H1 (cell line): Measurements from ENCODE around the gene CCDC91. TPM values are rescaled to one million over a fixed set of nuclear protein-coding genes. Genes with fewer than 3 reads are reported as not detected.

Experiments used
- CTCF ChIA-PET: fragments of 300-600 bp; sonication (Branson Sonifier 250); formaldehyde crosslinking; loops from one replicate; lab custom pipeline; 2021; ENCODE audit not compliant: partially characterized antibody; lab: Charles Lee
- POLR2A ChIA-PET: fragments of 300-600 bp; sonication (Branson Sonifier 250); formaldehyde crosslinking; loops from one replicate; lab custom pipeline; 2021; ENCODE audit warnings: inconsistent platforms; ENCODE audit not compliant: partially characterized antibody; lab: Charles Lee
- DNase-seq, 2 experiments: peaks; one replicate each; pipeline versions ENCODE4 v3.0.0 to v3.0.0-alpha.2; 2010 to 2022; ENCODE audit warnings: low spot score in 2 of 2, low read depth in 1 of 2, mixed read lengths in 1 of 2
- FAIRE-seq: peaks from 2 replicates; lab custom pipeline; 2011; peaks lifted over from hg19 to GRCh38; lab: Jason Lieb, UNC
- H2AFZ ChIP-seq: 2 replicates; pipeline ENCODE4 v1.8.1; 2012; ENCODE audit warnings: low read length, inconsistent platforms
- H2AK5ac ChIP-seq: 2 replicates; pipeline ENCODE4 v1.6.1; 2013; ENCODE audit warnings: low read depth, low read length
- H2BK120ac ChIP-seq: replicated peaks from 2 replicates; pipeline ENCODE3; 2013; ENCODE audit warnings: low read depth, low read length, inconsistent platforms
- H2BK12ac ChIP-seq: 2 replicates; pipeline ENCODE4 v1.6.1; 2013; ENCODE audit warnings: low read depth, low read length
- H2BK15ac ChIP-seq: 2 replicates; pipeline ENCODE4 v1.6.1; 2013; ENCODE audit warnings: low read length
- H2BK20ac ChIP-seq: 2 replicates; pipeline ENCODE4 v1.6.1; 2013; ENCODE audit warnings: low read length
- H2BK5ac ChIP-seq: 2 replicates; pipeline ENCODE4 v1.6.1; 2013; ENCODE audit warnings: low read depth, low read length
- H3K14ac ChIP-seq: 2 replicates; pipeline ENCODE4 v1.6.1; 2013; ENCODE audit warnings: inconsistent platforms; ENCODE audit not compliant: insufficient read length
- H3K18ac ChIP-seq: 2 replicates; pipeline ENCODE4 v1.6.1; 2013; ENCODE audit warnings: low read length; ENCODE audit errors: extremely low read depth
- H3K23ac ChIP-seq: 2 replicates; pipeline ENCODE4 v1.6.1; 2013; ENCODE audit warnings: inconsistent platforms; ENCODE audit not compliant: insufficient read length
- H3K23me2 ChIP-seq: 2 replicates; pipeline ENCODE4 v1.6.1; 2013; ENCODE audit warnings: low read depth, low read length
- H3K27ac ChIP-seq: 2 replicates; pipeline ENCODE4 v1.6.1; 2011; ENCODE audit warnings: low read depth, low read length, inconsistent platforms
- H3K27me3 ChIP-seq, 4 experiments: replicated peaks in 1 of 4; 1 replicate in 1 of 4; 2 replicates in 3 of 4; pipeline versions ENCODE4 v1.6.1 to v1.8.1; 2011 to 2013; ENCODE audit warnings: low read length in 3 of 4, mild to moderate bottlenecking in 3 of 4, inconsistent platforms in 2 of 4, mixed read lengths in 2 of 4, moderate library complexity in 1 of 4; ENCODE audit not compliant: control insufficient read depth in 3 of 4, insufficient read depth in 3 of 4; ENCODE audit errors: extremely low read depth in 1 of 4
- H3K36me3 ChIP-seq, 4 experiments: 2 replicates each; pipeline versions ENCODE4 v1.6.1 to v1.8.1; 2011 to 2013; ENCODE audit warnings: mild to moderate bottlenecking in 4 of 4, low read length in 3 of 4, moderate library complexity in 2 of 4, control low read depth in 1 of 4, inconsistent platforms in 1 of 4; ENCODE audit not compliant: insufficient read depth in 4 of 4, control insufficient read depth in 2 of 4
- H3K4ac ChIP-seq: replicated peaks from 2 replicates; pipeline ENCODE3; 2013; ENCODE audit warnings: low read length, low read depth, mixed read lengths, inconsistent platforms; ENCODE audit not compliant: insufficient read length
- H3K4me1 ChIP-seq, 4 experiments: replicated peaks in 1 of 4; 1 replicate in 1 of 4; 2 replicates in 3 of 4; pipeline versions ENCODE4 v1.6.1 to v1.8.1; 2011 to 2013; ENCODE audit warnings: low read length in 3 of 4, inconsistent platforms in 2 of 4, mixed read lengths in 1 of 4; ENCODE audit not compliant: insufficient read depth in 4 of 4, control insufficient read depth in 3 of 4
- H3K4me2 ChIP-seq, 2 experiments: 2 replicates each; pipeline versions ENCODE4 v1.6.1 to v1.8.1; 2011 to 2013; ENCODE audit warnings: low read depth in 2 of 2, low read length in 2 of 2, control low read depth in 1 of 2, inconsistent platforms in 1 of 2, mild to moderate bottlenecking in 1 of 2; ENCODE audit not compliant: insufficient read depth in 1 of 2
- H3K4me3 ChIP-seq, 4 experiments: fragments of 200-600, 300-600 bp in 1 of 4; sonication (generic), shearing (Covaris generic), sonication (Bioruptor Twin) in 1 of 4; 2 replicates each; pipeline versions ENCODE4 v1.5.1 to v1.8.1; 2011 to 2016; ENCODE audit warnings: low read length in 4 of 4, low read depth in 3 of 4, control low read depth in 2 of 4, inconsistent platforms in 2 of 4, mild to moderate bottlenecking in 2 of 4, mixed read lengths in 1 of 4, moderate library complexity in 1 of 4; ENCODE audit not compliant: insufficient read depth in 2 of 4; ENCODE audit errors: extremely low read depth in 1 of 4
- H3K56ac ChIP-seq: replicated peaks from 2 replicates; pipeline ENCODE3; 2013; ENCODE audit warnings: low read depth, mild to moderate bottlenecking, mixed read lengths, low read length, inconsistent platforms; ENCODE audit not compliant: insufficient read length
- H3K79me1 ChIP-seq: 2 replicates; pipeline ENCODE4 v1.6.1; 2013; ENCODE audit warnings: low read depth, low read length, control low read depth
- H3K79me2 ChIP-seq, 2 experiments: 2 replicates each; pipeline versions ENCODE4 v1.6.1 to v1.8.1; 2012 to 2013; ENCODE audit warnings: low read length in 2 of 2, mild to moderate bottlenecking in 2 of 2, inconsistent platforms in 1 of 2; ENCODE audit not compliant: insufficient read depth in 2 of 2, control insufficient read depth in 1 of 2
- H3K9ac ChIP-seq, 4 experiments: replicated peaks in 1 of 4; 1 replicate in 1 of 4; 2 replicates in 3 of 4; pipeline versions ENCODE4 v1.6.1 to v1.8.1; 2011 to 2013; ENCODE audit warnings: low read depth in 3 of 4, low read length in 3 of 4, control low read depth in 2 of 4, mild to moderate bottlenecking in 2 of 4, moderate library complexity in 2 of 4, inconsistent platforms in 1 of 4; ENCODE audit errors: extremely low read depth in 1 of 4
- H3K9me3 ChIP-seq, 2 experiments: 2 replicates each; pipeline versions ENCODE4 v1.6.1 to v1.8.1; 2012 to 2013; ENCODE audit warnings: mild to moderate bottlenecking in 2 of 2, moderate library complexity in 2 of 2, control low read depth in 1 of 2, inconsistent platforms in 1 of 2, low read depth in 1 of 2, low read length in 1 of 2, mixed read lengths in 1 of 2; ENCODE audit not compliant: insufficient read depth in 2 of 2
- H4K20me1 ChIP-seq, 2 experiments: replicated peaks in 1 of 2; 2 replicates each; pipeline versions ENCODE3 to v1.8.1; 2011 to 2013; ENCODE audit warnings: inconsistent platforms in 2 of 2, low read length in 2 of 2, mild to moderate bottlenecking in 1 of 2; ENCODE audit not compliant: insufficient read depth in 2 of 2, control insufficient read depth in 1 of 2
- H4K5ac ChIP-seq: 2 replicates; pipeline ENCODE4 v1.6.1; 2013; ENCODE audit warnings: low read length, low read depth, mixed read lengths, inconsistent platforms; ENCODE audit not compliant: insufficient read length
- H4K8ac ChIP-seq: 2 replicates; pipeline ENCODE4 v1.8.0; 2013; ENCODE audit warnings: mild to moderate bottlenecking, moderate library complexity, low read length, inconsistent platforms; ENCODE audit not compliant: insufficient read depth; ENCODE audit errors: extremely low read depth
- H4K91ac ChIP-seq: replicated peaks from 2 replicates; pipeline ENCODE3; 2013; ENCODE audit warnings: low read length, mixed read lengths, inconsistent platforms; ENCODE audit not compliant: insufficient read length
- EGR1 ChIP-seq: IDR thresholded peaks from 2 replicates; pipeline ENCODE4 v1.6.1; 2011; ENCODE audit warnings: low read depth, low read length, borderline replicate concordance
- EP300 ChIP-seq, 2 experiments: IDR thresholded peaks; 1 replicate in 1 of 2; 2 replicates in 1 of 2; pipeline ENCODE4 v1.6.1; 2011 to 2012; ENCODE audit warnings: low read depth in 2 of 2, low read length in 2 of 2, mild to moderate bottlenecking in 2 of 2, borderline replicate concordance in 1 of 2, inconsistent platforms in 1 of 2, moderate library complexity in 1 of 2
- EZH2 ChIP-seq: fragments of 200-600 bp; sonication (generic); IDR thresholded peaks from 2 replicates; pipeline ENCODE4 v1.7.1; 2012; ENCODE audit warnings: low read depth, mild to moderate bottlenecking, moderate library complexity, low read length, inconsistent platforms; ENCODE audit not compliant: severe bottlenecking
- NANOG ChIP-seq: IDR thresholded peaks from 2 replicates; pipeline ENCODE4 v1.6.1; 2011; ENCODE audit warnings: low read length, low read depth, mild to moderate bottlenecking, inconsistent platforms; ENCODE audit not compliant: insufficient read depth, poor library complexity, severe bottlenecking
- SP4 ChIP-seq: IDR thresholded peaks from 2 replicates; pipeline ENCODE4 v1.6.1; 2012; ENCODE audit warnings: low read length, inconsistent platforms
- WGBS, 2 experiments: shearing (Covaris generic) in 1 of 2; methylation state at CpG; one replicate each; pipeline versions ENCODE4 v1.1.6 to v1.1.7; 2013 to 2015; ENCODE audit warnings: low lambda C conversion rate in 2 of 2, mixed read lengths in 2 of 2, inconsistent platforms in 1 of 2, low coverage in 1 of 2, missing lambda C conversion rate in 1 of 2; ENCODE audit not compliant: insufficient replicate concordance in 2 of 2, insufficient coverage in 1 of 2, insufficient read length in 1 of 2; ENCODE audit errors: extremely low coverage in 1 of 2, missing lambda C conversion rate in 1 of 2; 5-methylcytosine and 5-hydroxymethylcytosine counted together
- polyA plus RNA-seq, 7 experiments: library from polyadenylated mRNA; depleted of rRNA in 3 of 7; stranded (reverse) in 5 of 7; unstranded in 2 of 7; fragments of >200 nt in 5 of 7; fragments of 200-250 nt in 2 of 7; gene quantifications; 1 replicate in 5 of 7; 2 replicates in 1 of 7; 4 replicates in 1 of 7; pipeline versions ENCODE4 v1.2.1 to v1.2.3, GENCODE V29; 2011 to 2013; ENCODE audit warnings: missing spikeins in 2 of 7, mixed read lengths in 2 of 7
- total RNA-seq: library from RNA; stranded (reverse); fragmentation: NEBNext Ultra II Directional; extraction: Animal tissue kit (Norgen Biotek cat#: 25700); gene quantifications from 2 replicates; pipeline ENCODE4 v1.2.1, GENCODE V29; 2021

Gene CCDC91
- total and polyA plus RNA-seq, 2 of the 8 experiments (the other 6 are each of a cell fraction or from before 2014, with no cell fraction given), result 8.6 to 23.1 TPM

DNA sequence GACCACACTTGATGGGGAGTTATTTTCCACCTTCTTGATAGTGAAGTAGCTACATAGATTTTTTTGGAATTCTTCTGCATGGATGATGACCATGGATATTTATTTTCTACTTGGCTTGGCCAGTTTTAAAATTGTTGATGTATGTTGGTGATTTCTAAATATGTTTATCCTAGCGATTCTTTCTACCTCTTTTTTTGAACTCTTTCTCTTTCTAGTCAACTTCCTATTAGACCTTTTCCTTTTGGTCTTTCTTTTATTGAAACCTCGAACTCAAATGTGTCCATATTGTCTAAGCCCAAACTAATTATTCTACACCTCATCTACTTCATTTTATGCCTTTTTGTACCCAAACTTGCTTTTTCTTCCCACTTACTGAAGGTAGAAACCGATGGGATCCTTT lies 37.0 kb downstream of the CCDC91 start:
- no peak overlapping the region for H3K23ac ChIP-seq
- H3K4me1 ChIP-seq, result peaks cover 0 to 5% (median under 1%) of the 10 kb centered on the region in 4 experiments; a peak in 2 of 7 replicates
- H2AK5ac ChIP-seq, result no peak overlapping the region
- no peaks in the 10 kb centered on the region for H3K79me1 ChIP-seq
- H2BK15ac ChIP-seq, result no peak overlapping the region
- no peak for DNase-seq
- H2BK120ac ChIP-seq, result no peak overlapping the region
- H2AFZ ChIP-seq, result no peak overlapping the region
- no peak overlapping the region for H3K14ac ChIP-seq
- no peak overlapping the region for H3K18ac ChIP-seq
- no peak overlapping the region for H3K27ac ChIP-seq
- no peak overlapping the region for H3K9ac ChIP-seq
- H2BK20ac ChIP-seq, result no peak overlapping the region
- H2BK5ac ChIP-seq, result no peak overlapping the region
- H3K4me3 ChIP-seq, result no peak overlapping the region
- FAIRE-seq, result no peak
- H3K79me2 ChIP-seq, result peaks cover 0 to 60% of the 10 kb centered on the region in 2 experiments; a peak in 2 of 4 replicates
- no peak overlapping the region for H4K8ac ChIP-seq
- 92% methylated on average over 3 of the region's 3 CpGs; no CpG with 5 or more reads in 1 of the 2 experiments for WGBS, 2 experiments
- no peaks in the 10 kb centered on the region for H3K9me3 ChIP-seq
- no peaks in the 10 kb centered on the region for H3K23me2 ChIP-seq
- no peak overlapping the region for H3K4ac ChIP-seq
- no peaks in the 10 kb centered on the region for H3K27me3 ChIP-seq
- no peaks in the 10 kb centered on the region; a peak in 1 of 8 replicates for H3K36me3 ChIP-seq
- CTCF ChIA-PET, result no interaction called here
- no peak overlapping the region for H4K91ac ChIP-seq
- no peak overlapping the region for H3K4me2 ChIP-seq
- H2BK12ac ChIP-seq, result no peak overlapping the region
- no peaks in the 10 kb centered on the region for H4K20me1 ChIP-seq
- H4K5ac ChIP-seq, result no peak overlapping the region
- POLR2A ChIA-PET, result no interaction called here
- no peak overlapping the region for H3K56ac ChIP-seq
- TF ChIP-seq SP4 (no peak), EGR1 (no peak), EZH2 (no peak), EP300 (IDR thresholded peaks at IDR 0.05; ENCODE audit: borderline replicate concordance in 1 of 2, low read depth in 2 of 2, low read length in 2 of 2) (no peak), NANOG (no peak)
